Activated CD4-positive, alpha-beta memory T cell treated with anti-CD3 and anti-CD28 coated beads for 36 hours (primary cell): Measurements from ENCODE around the gene NEK4. TPM values are rescaled to one million over a fixed set of nuclear protein-coding genes. Genes with fewer than 3 reads are reported as not detected.

Experiments used
- CTCF ChIA-PET: fragments of 350-600 bp; sonication (Branson Sonifier 250); formaldehyde crosslinking; loops from one replicate; lab custom pipeline; 2021; ENCODE audit warnings: antibody characterized with exemption, inconsistent platforms; lab: Charles Lee
- POLR2A ChIA-PET: fragments of 350-600 bp; sonication (Branson Sonifier 250); formaldehyde crosslinking; loops from one replicate; lab custom pipeline; 2021; ENCODE audit warnings: antibody characterized with exemption; lab: Charles Lee
- DNase-seq: peaks from one replicate; pipeline ENCODE4 v3.0.0-alpha.2; 2020
- H3K27ac Mint-ChIP-seq: one replicate; pipeline ENCODE4 v1.8.0; 2021; ENCODE audit warnings: mixed read lengths
- H3K27me3 Mint-ChIP-seq: one replicate; pipeline ENCODE4 v1.8.0; 2021; ENCODE audit warnings: mixed read lengths
- H3K36me3 Mint-ChIP-seq: one replicate; pipeline ENCODE4 v1.8.0; 2021; ENCODE audit warnings: mixed read lengths
- H3K4me1 Mint-ChIP-seq: one replicate; pipeline ENCODE4 v1.8.0; 2021; ENCODE audit warnings: low read depth, mixed read lengths
- H3K4me3 Mint-ChIP-seq: one replicate; pipeline ENCODE4 v1.8.0; 2021; ENCODE audit warnings: mild to moderate bottlenecking, mixed read lengths
- H3K9me3 Mint-ChIP-seq: one replicate; pipeline ENCODE4 v1.8.0; 2021; ENCODE audit warnings: mixed read lengths
- intact Hi-C: fragments of 100-400 bp; cut with micrococcal nuclease; formaldehyde crosslinking; loops from one replicate; pipeline ENCODE4 v1.15.1; 2023
- total RNA-seq, 2 experiments: library from RNA; stranded (reverse); gene quantifications; one replicate each; pipeline ENCODE4 v1.2.3, GENCODE V29; 2021

Gene NEK4
- total RNA-seq, 2 experiments from 2014 or later, result 16.9 to 21.7 TPM

GRCh38 chr3:52715714-52716305 lies 54.9 kb downstream of the NEK4 start:
- DNase-seq, result no peak
- POLR2A ChIA-PET, result interaction anchor here (0.9 kb wide), 1 partner anchor 9 kb away, joined by 3 read pairs; the partner anchor contains the start of gene SPCS1
- peaks cover 8% of the 10 kb centered on the region for H3K4me1 Mint-ChIP-seq
- peaks cover 5% of the 10 kb centered on the region for H3K9me3 Mint-ChIP-seq
- H3K36me3 Mint-ChIP-seq, result peaks cover 16% of the 10 kb centered on the region
- H3K27me3 Mint-ChIP-seq, result no peaks in the 10 kb centered on the region
- no peak overlapping the region for H3K27ac Mint-ChIP-seq
- intact Hi-C loops, result no loop called here
- CTCF ChIA-PET, result no interaction called here
- H3K4me3 Mint-ChIP-seq, result no peak overlapping the region

GRCh38 chr3:52714335-52715302 lies 56.1 kb downstream of the NEK4 start:
- no peak overlapping the region for H3K27ac Mint-ChIP-seq
- ChIA-PET POLR2A (no interaction called here), CTCF (no interaction called here)
- H3K4me1 Mint-ChIP-seq, result no peaks in the 10 kb centered on the region
- intact Hi-C loops, result no loop called here
- no peak for DNase-seq
- no peaks in the 10 kb centered on the region for H3K27me3 Mint-ChIP-seq
- H3K36me3 Mint-ChIP-seq, result peaks cover 9% of the 10 kb centered on the region
- H3K4me3 Mint-ChIP-seq, result no peak overlapping the region
- H3K9me3 Mint-ChIP-seq, result peaks cover under 1% of the 10 kb centered on the region

GRCh38 chr3:52712291-52713212 lies 58.2 kb downstream of the NEK4 start:
- peaks cover 7% of the 10 kb centered on the region for H3K4me1 Mint-ChIP-seq
- CTCF ChIA-PET, result no interaction called here
- no peaks in the 10 kb centered on the region for H3K27me3 Mint-ChIP-seq
- no peak for DNase-seq
- peaks cover 7% of the 10 kb centered on the region for H3K36me3 Mint-ChIP-seq
- no peak overlapping the region for H3K27ac Mint-ChIP-seq
- no peak overlapping the region for H3K4me3 Mint-ChIP-seq
- POLR2A ChIA-PET, result no interaction called here
- intact Hi-C loops, result no loop called here
- H3K9me3 Mint-ChIP-seq, result no peaks in the 10 kb centered on the region

- CTCF ChIA-PET, result no interaction called here
- Mint-ChIP-seq H3K4me1 (peaks cover 11% of the 10 kb centered on the region), H3K9me3 (no peaks in the 10 kb centered on the region), H3K27ac (no peak overlapping the region), H3K27me3 (no peaks in the 10 kb centered on the region), H3K36me3 (peaks cover 7% of the 10 kb centered on the region), H3K4me3 (no peak overlapping the region)
- DNase-seq, result no peak
- intact Hi-C loops, result no loop called here
- POLR2A ChIA-PET, result no interaction called here
Measured at GRCh38 chr3:52710512-52710911, 60.2 kb downstream of the NEK4 start.

GRCh38 chr3:52707585-52707984 lies 63.2 kb downstream of the NEK4 start:
- H3K9me3 Mint-ChIP-seq, result no peaks in the 10 kb centered on the region
- peaks cover 12% of the 10 kb centered on the region for H3K36me3 Mint-ChIP-seq
- no peaks in the 10 kb centered on the region for H3K27me3 Mint-ChIP-seq
- CTCF ChIA-PET, result interaction anchor here (0.7 to 0.9 kb wide), 2 partner anchors 16 to 101 kb away, joined by 3 read pairs; no protein-coding TSS in a partner anchor
- intact Hi-C loops, result loop anchor here (5.0 kb wide), 2 partner anchors 65 to 250 kb away; partner anchors contain the start of genes NEK4 and NISCH
- H3K4me1 Mint-ChIP-seq, result peaks cover 25% of the 10 kb centered on the region
- H3K4me3 Mint-ChIP-seq, result peak overlapping the region; percentile 96
- DNase-seq, result no peak
- POLR2A ChIA-PET, result no interaction called here
- H3K27ac Mint-ChIP-seq, result peak overlapping the region; percentile 67

- Mint-ChIP-seq H3K27me3 (no peaks in the 10 kb centered on the region), H3K4me1 (peaks cover 25% of the 10 kb centered on the region), H3K4me3 (peak within 1 kb of the TSS; percentile 96), H3K27ac (peak within 1 kb of the TSS; percentile 89), H3K36me3 (peaks cover 12% of the 10 kb centered on the region), H3K9me3 (no peaks in the 10 kb centered on the region)
- ChIA-PET CTCF (interaction anchor here (0.6 to 0.9 kb wide), 2 partner anchors 170 to 453 kb away, joined by 3 to 5 read pairs; partner anchors contain the start of gene UQCC5), POLR2A (interaction anchor here (0.6 to 2.5 kb wide), 13 partner anchors 10 to 184 kb away, joined by 3 to 14 read pairs (median 5); partner anchors contain the start of genes GNL3, PBRM1 and UQCC5)
- DNase-seq, result peak; percentile 88
- intact Hi-C loops, result loop anchor here (1.0 to 5.0 kb wide), 4 partner anchors 9 to 249 kb away; partner anchors contain the start of genes NEK4, NISCH and PBRM1
Measured at GRCh38 chr3:52705688-52706686, 64.8 kb downstream of the NEK4 start, which contains the start of the genes GLT8D1 and SPCS1. GLT8D1 (minus strand) TSS chr3:52705791; CDS start chr3:52700460, 5,331 bp downstream. SPCS1 (plus strand) TSS chr3:52706106; CDS start chr3:52706247, 141 bp downstream.

GRCh38 chr3:52705438-52705687 lies 65.4 kb downstream of the NEK4 start:
- intact Hi-C loops, result loop anchor here (5.0 kb wide), 2 partner anchors 67 to 248 kb away; partner anchors contain the start of genes NEK4 and NISCH
- no peak for DNase-seq
- peaks cover 25% of the 10 kb centered on the region for H3K4me1 Mint-ChIP-seq
- no peaks in the 10 kb centered on the region for H3K27me3 Mint-ChIP-seq
- H3K36me3 Mint-ChIP-seq, result peaks cover 12% of the 10 kb centered on the region
- no peaks in the 10 kb centered on the region for H3K9me3 Mint-ChIP-seq
- POLR2A ChIA-PET, result interaction anchor here (0.6 to 2.5 kb wide), 10 partner anchors 9 to 184 kb away, joined by 3 to 14 read pairs (median 6); partner anchors contain the start of genes GNL3, PBRM1 and UQCC5
- CTCF ChIA-PET, result no interaction called here
- peak overlapping the region; percentile 89 for H3K27ac Mint-ChIP-seq
- peak overlapping the region; percentile 96 for H3K4me3 Mint-ChIP-seq

GRCh38 chr3:52704611-52705437 lies 65.9 kb downstream of the NEK4 start:
- intact Hi-C loops, result loop anchor here (5.0 kb wide), 2 partner anchors 67 to 248 kb away; partner anchors contain the start of genes NEK4 and NISCH
- Mint-ChIP-seq H3K4me3 (peak overlapping the region; percentile 96), H3K36me3 (peaks cover 12% of the 10 kb centered on the region), H3K9me3 (no peaks in the 10 kb centered on the region), H3K27me3 (no peaks in the 10 kb centered on the region), H3K27ac (peak overlapping the region; percentile 89), H3K4me1 (peaks cover 25% of the 10 kb centered on the region)
- ChIA-PET CTCF (no interaction called here), POLR2A (interaction anchor here (0.6 to 2.5 kb wide), 9 partner anchors 9 to 185 kb away, joined by 3 to 14 read pairs (median 7); partner anchors contain the start of genes GNL3, PBRM1 and UQCC5)
- peak; percentile 28 for DNase-seq

GRCh38 chr3:52703341-52703740 lies 67.4 kb downstream of the NEK4 start:
- H3K4me1 Mint-ChIP-seq, result peaks cover 25% of the 10 kb centered on the region
- no peak overlapping the region for H3K27ac Mint-ChIP-seq
- DNase-seq, result no peak
- intact Hi-C loops, result no loop called here
- peaks cover 10% of the 10 kb centered on the region for H3K36me3 Mint-ChIP-seq
- no peaks in the 10 kb centered on the region for H3K27me3 Mint-ChIP-seq
- H3K4me3 Mint-ChIP-seq, result no peak overlapping the region
- no peaks in the 10 kb centered on the region for H3K9me3 Mint-ChIP-seq
- POLR2A ChIA-PET, result no interaction called here
- CTCF ChIA-PET, result no interaction called here

GRCh38 chr3:52697632-52697965 lies 73.1 kb downstream of the NEK4 start:
- DNase-seq, result no peak
- POLR2A ChIA-PET, result interaction anchor here (1.5 to 4.1 kb wide), 2 partner anchors 8 to 10 kb away, joined by 4 to 14 read pairs; partner anchors contain the start of genes GLT8D1 and SPCS1
- H3K4me1 Mint-ChIP-seq, result peaks cover 44% of the 10 kb centered on the region
- H3K27ac Mint-ChIP-seq, result peak overlapping the region; percentile 74
- CTCF ChIA-PET, result no interaction called here
- H3K4me3 Mint-ChIP-seq, result no peak overlapping the region
- H3K9me3 Mint-ChIP-seq, result no peaks in the 10 kb centered on the region
- intact Hi-C loops, result loop anchor here (1.0 kb wide), 1 partner anchor 9 kb away; the partner anchor contains the start of gene SPCS1
- peaks cover 44% of the 10 kb centered on the region for H3K36me3 Mint-ChIP-seq
- H3K27me3 Mint-ChIP-seq, result no peaks in the 10 kb centered on the region
